Ishikawa (cell line): Measurements from ENCODE around the gene NACC2.

Experiments used
- CREB1 ChIP-seq: IDR thresholded peaks from 2 replicates; pipeline ENCODE4 v1.6.1; 2012; ENCODE audit warnings: low read depth
- EGR1 ChIP-seq: IDR thresholded peaks from 2 replicates; pipeline ENCODE4 v1.6.1; 2012
- EP300 ChIP-seq: IDR thresholded peaks from 2 replicates; pipeline ENCODE4 v1.6.1; 2012; ENCODE audit warnings: borderline replicate concordance
- FOXM1 ChIP-seq: IDR thresholded peaks from 2 replicates; pipeline ENCODE4 v1.6.1; 2012; ENCODE audit warnings: low read depth, borderline replicate concordance
- NFIC ChIP-seq: IDR thresholded peaks from 2 replicates; pipeline ENCODE4 v1.6.1; 2012
- TAF1 ChIP-seq: IDR thresholded peaks from 2 replicates; pipeline ENCODE4 v1.6.1; 2012; ENCODE audit warnings: low read depth, mild to moderate bottlenecking
- TEAD4 ChIP-seq: IDR thresholded peaks from 2 replicates; pipeline ENCODE4 v1.6.1; 2012
- YY1 ChIP-seq: IDR thresholded peaks from 2 replicates; pipeline ENCODE4 v1.6.1; 2012; ENCODE audit warnings: low read depth
- TF ChIP-seq, protein P1 (sequence below): IDR thresholded peaks from 2 replicates; pipeline ENCODE4 v1.6.1; 2012; ENCODE audit warnings: low read depth, mild to moderate bottlenecking
- TF ChIP-seq, protein P2 (sequence below): IDR thresholded peaks from 2 replicates; pipeline ENCODE4 v1.6.1; 2012
- TF ChIP-seq, protein P3 (sequence below): IDR thresholded peaks from 2 replicates; pipeline ENCODE4 v1.6.1; 2012

DNA sequence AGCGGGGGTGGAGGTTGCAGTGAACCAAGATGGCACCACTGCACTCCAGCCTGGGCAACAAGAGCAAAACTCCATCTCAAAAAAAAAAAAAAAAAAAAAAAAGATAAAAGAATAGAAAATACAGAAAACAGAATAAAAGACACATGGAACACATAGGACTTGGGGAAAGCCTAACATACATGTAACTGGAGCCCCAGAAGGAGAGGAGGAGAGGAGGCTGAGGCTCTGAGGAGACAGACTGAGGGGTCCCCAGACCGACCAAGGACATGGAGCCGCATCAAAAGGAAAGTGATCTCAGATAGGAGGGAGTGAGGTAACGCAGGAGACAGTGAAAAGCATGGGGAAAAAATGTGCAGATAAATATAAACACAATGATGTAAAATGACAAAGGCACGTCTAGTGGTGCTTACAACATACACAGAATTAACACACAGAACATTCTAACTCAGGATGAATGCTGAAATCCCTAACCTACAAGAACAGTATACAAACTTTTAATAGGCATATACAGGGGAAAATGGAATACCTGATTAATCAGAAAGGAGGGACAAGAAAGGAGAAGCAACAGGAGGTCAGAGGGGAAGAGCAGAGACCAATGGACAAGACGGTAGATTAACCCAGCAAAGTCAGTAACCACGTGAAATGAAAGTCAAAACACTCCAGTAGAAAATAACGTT is 68.7 kb downstream of the NACC2 start:
- TF ChIP-seq EP300, result no peak
- no peak for TF ChIP-seq NFIC
- TF ChIP-seq, protein P1, sequence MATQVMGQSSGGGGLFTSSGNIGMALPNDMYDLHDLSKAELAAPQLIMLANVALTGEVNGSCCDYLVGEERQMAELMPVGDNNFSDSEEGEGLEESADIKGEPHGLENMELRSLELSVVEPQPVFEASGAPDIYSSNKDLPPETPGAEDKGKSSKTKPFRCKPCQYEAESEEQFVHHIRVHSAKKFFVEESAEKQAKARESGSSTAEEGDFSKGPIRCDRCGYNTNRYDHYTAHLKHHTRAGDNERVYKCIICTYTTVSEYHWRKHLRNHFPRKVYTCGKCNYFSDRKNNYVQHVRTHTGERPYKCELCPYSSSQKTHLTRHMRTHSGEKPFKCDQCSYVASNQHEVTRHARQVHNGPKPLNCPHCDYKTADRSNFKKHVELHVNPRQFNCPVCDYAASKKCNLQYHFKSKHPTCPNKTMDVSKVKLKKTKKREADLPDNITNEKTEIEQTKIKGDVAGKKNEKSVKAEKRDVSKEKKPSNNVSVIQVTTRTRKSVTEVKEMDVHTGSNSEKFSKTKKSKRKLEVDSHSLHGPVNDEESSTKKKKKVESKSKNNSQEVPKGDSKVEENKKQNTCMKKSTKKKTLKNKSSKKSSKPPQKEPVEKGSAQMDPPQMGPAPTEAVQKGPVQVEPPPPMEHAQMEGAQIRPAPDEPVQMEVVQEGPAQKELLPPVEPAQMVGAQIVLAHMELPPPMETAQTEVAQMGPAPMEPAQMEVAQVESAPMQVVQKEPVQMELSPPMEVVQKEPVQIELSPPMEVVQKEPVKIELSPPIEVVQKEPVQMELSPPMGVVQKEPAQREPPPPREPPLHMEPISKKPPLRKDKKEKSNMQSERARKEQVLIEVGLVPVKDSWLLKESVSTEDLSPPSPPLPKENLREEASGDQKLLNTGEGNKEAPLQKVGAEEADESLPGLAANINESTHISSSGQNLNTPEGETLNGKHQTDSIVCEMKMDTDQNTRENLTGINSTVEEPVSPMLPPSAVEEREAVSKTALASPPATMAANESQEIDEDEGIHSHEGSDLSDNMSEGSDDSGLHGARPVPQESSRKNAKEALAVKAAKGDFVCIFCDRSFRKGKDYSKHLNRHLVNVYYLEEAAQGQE, result no peak
- TF ChIP-seq, protein P2, sequence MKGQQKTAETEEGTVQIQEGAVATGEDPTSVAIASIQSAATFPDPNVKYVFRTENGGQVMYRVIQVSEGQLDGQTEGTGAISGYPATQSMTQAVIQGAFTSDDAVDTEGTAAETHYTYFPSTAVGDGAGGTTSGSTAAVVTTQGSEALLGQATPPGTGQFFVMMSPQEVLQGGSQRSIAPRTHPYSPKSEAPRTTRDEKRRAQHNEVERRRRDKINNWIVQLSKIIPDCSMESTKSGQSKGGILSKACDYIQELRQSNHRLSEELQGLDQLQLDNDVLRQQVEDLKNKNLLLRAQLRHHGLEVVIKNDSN, result no peak
- no peak for TF ChIP-seq YY1
- TF ChIP-seq, protein P3, sequence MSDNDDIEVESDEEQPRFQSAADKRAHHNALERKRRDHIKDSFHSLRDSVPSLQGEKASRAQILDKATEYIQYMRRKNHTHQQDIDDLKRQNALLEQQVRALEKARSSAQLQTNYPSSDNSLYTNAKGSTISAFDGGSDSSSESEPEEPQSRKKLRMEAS, result no peak
- TF ChIP-seq EGR1, result no peak
- TF ChIP-seq TAF1, result no peak
- no peak for TF ChIP-seq CREB1
- no peak for TF ChIP-seq FOXM1
- TF ChIP-seq TEAD4, result no peak
